Measurements from ENCODE around the gene PRKAR1B. TPM values are rescaled to one million over a fixed set of nuclear protein-coding genes. Genes with fewer than 3 reads are reported as not detected.

The PRKAR1B gene
- total RNA-seq, 1 experiment from 2014 or later = 43.3 TPM

DNA sequence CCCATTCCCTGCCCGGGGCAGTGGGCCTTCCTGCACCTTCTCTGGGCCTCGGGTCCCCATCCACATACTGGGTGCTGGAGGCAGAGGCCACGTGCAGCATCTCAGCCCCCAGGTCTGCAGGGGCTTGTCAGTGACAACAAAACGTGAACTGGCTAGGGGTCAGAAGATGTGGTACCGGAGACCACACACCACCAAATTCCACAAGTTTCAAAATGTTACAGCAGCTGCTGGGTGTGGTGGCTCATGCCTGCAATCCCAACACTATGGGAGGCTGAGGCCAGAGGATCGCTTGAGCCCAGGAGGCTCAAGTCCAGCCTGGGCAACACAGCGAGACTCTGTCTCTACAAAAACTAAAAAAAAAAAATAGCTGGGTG is 62.7 kb downstream of the PRKAR1B start:
- WGBS (ENCODE audit: extremely low coverage, insufficient read length, low lambda C conversion rate) = no CpG with 5 or more reads among the region's 7 CpGs
- no peak overlapping the region for H3K18ac ChIP-seq (ENCODE audit: insufficient read length, low read depth, low read length)

More for the DNA sequence above, 62.7 kb downstream of the PRKAR1B start:
- H2BK15ac ChIP-seq (ENCODE audit: low read depth, low read length) = no peak overlapping the region
- H3K9me3 Mint-ChIP-seq = peaks cover 5 to 8% of the 10 kb centered on the region in 2 experiments; a peak in 3 of 5 replicates
- no peaks in the 10 kb centered on the region for H3K23me2 ChIP-seq (ENCODE audit: insufficient read length, low read depth, low read length, poor library complexity, severe bottlenecking)
- no peak overlapping the region for H2AFZ ChIP-seq (ENCODE audit: low read length)
- no peak overlapping the region for H2BK120ac ChIP-seq (ENCODE audit: low read depth, low read length, poor library complexity, severe bottlenecking)
- no peaks in the 10 kb centered on the region for H3K79me1 ChIP-seq (ENCODE audit: insufficient read depth, low read depth, low read length, poor library complexity, severe bottlenecking)
- peaks cover 2% of the 10 kb centered on the region for H4K20me1 ChIP-seq (ENCODE audit: control insufficient read depth, insufficient read depth, insufficient read length)
- no peak overlapping the region for H4K91ac ChIP-seq (ENCODE audit: insufficient read length, low read depth, low read length)
- no peak overlapping the region for H3K4me2 ChIP-seq (ENCODE audit: insufficient read depth, insufficient read length, low read length)
- H3K79me2 ChIP-seq (ENCODE audit: insufficient read depth, low read length) = no peaks in the 10 kb centered on the region
- H3T11ph ChIP-seq (ENCODE audit: low read length) = no peak overlapping the region
- H2BK12ac ChIP-seq (ENCODE audit: insufficient read length, low read depth, low read length) = no peak overlapping the region
- H2AK5ac ChIP-seq (ENCODE audit: insufficient read length, low read length) = no peak overlapping the region
- no peak overlapping the region for H2BK5ac ChIP-seq (ENCODE audit: insufficient read length, low read length)
- H3K27me3 ChIP-seq (ENCODE audit: insufficient read depth, low read length) = no peaks in the 10 kb centered on the region
- peaks cover 8 to 15% (median 10%) of the 10 kb centered on the region in 3 experiments for H3K36me3 Mint-ChIP-seq (ENCODE audit: insufficient read depth in 1 of 3, low read depth in 3 of 3)
- no peak overlapping the region for H4K8ac ChIP-seq (replicated peaks; ENCODE audit: insufficient read length, low read depth, low read length)
- no peak overlapping the region for H3K23ac ChIP-seq (ENCODE audit: insufficient read length, low read depth, low read length)
- H3K14ac ChIP-seq (ENCODE audit: insufficient read depth, low read length) = peak overlapping the region; percentile 11; the same call in 1 of the 2 replicates
- no peaks in the 10 kb centered on the region for H3K9me3 ChIP-seq (ENCODE audit: control insufficient read depth, low read depth, low read length)
- H3K56ac ChIP-seq (ENCODE audit: insufficient read length, low read depth, low read length) = no peak overlapping the region
- H3K4me3 Mint-ChIP-seq = no peak overlapping the region
- TF ChIP-seq, protein P1, sequence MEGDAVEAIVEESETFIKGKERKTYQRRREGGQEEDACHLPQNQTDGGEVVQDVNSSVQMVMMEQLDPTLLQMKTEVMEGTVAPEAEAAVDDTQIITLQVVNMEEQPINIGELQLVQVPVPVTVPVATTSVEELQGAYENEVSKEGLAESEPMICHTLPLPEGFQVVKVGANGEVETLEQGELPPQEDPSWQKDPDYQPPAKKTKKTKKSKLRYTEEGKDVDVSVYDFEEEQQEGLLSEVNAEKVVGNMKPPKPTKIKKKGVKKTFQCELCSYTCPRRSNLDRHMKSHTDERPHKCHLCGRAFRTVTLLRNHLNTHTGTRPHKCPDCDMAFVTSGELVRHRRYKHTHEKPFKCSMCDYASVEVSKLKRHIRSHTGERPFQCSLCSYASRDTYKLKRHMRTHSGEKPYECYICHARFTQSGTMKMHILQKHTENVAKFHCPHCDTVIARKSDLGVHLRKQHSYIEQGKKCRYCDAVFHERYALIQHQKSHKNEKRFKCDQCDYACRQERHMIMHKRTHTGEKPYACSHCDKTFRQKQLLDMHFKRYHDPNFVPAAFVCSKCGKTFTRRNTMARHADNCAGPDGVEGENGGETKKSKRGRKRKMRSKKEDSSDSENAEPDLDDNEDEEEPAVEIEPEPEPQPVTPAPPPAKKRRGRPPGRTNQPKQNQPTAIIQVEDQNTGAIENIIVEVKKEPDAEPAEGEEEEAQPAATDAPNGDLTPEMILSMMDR (conservative IDR thresholded peaks at IDR 0.05) = no peak
- H3K27ac ChIP-seq (ENCODE audit: insufficient read length, low read depth, low read length) = no peak overlapping the region
- no peaks in the 10 kb centered on the region for H3K27me3 Mint-ChIP-seq (ENCODE audit: low read depth)
- H3K4me1 Mint-ChIP-seq = peaks cover 17 to 20% of the 10 kb centered on the region in 2 experiments
- no peak overlapping the region for H3K4ac ChIP-seq (ENCODE audit: low read depth, low read length)
- H4K5ac ChIP-seq (ENCODE audit: insufficient read length, low read depth, low read length) = no peak overlapping the region
- DNase-seq = no peak
- no peak overlapping the region for H2BK20ac ChIP-seq (ENCODE audit: low read depth, low read length, poor library complexity, severe bottlenecking)
- H3K4me1 ChIP-seq (ENCODE audit: insufficient read depth, low read length) = peaks cover 5% of the 10 kb centered on the region; the same call in 1 of the 2 replicates
- H3K27ac Mint-ChIP-seq = peak overlapping the region in 1 of 3 experiments; percentile 95; a peak in 4 of 7 replicates
- H3K9ac ChIP-seq (ENCODE audit: extremely low read depth, insufficient read length, low read length) = no peak overlapping the region
